Central memory CD4-positive, alpha-beta T cell (primary cell): ENCODE measurements around the gene SMYD1.
"Not testable (repeated sequence)": the region's sequence is repeated elsewhere in the genome, so short reads cannot be mapped to it uniquely, and the experiment has no call there.

ENCODE experiments used
- DNase-seq: peaks from one replicate; pipeline ENCODE4 v3.0.0; 2022
- total RNA-seq, 3 experiments: gene quantifications; one replicate each; lab custom pipeline; 2026; lab: John Stamatoyannopoulos, UW

Gene SMYD1
- total RNA-seq, result 0 reads per million in 3 experiments

GRCh38 chr2:88067598-88067997, at the start of gene SMYD1:
SMYD1 (plus strand) TSS chr2:88067825; CDS start chr2:88067865, 40 bp downstream.
- no peak for DNase-seq

GRCh38 chr2:88018077-88018805, 49.4 kb upstream of the SMYD1 start:
- not testable (repeated sequence) for DNase-seq

- no peak for DNase-seq
Measured at GRCh38 chr2:88018909-88019308, 48.7 kb upstream of the SMYD1 start.

- DNase-seq, result no peak
Measured at GRCh38 chr2:88019985-88020384, 47.6 kb upstream of the SMYD1 start.

- DNase-seq, result no peak
Measured at GRCh38 chr2:88022669-88022921, 45.0 kb upstream of the SMYD1 start.

GRCh38 chr2:88024509-88024908, 43.1 kb upstream of the SMYD1 start:
- no peak for DNase-seq

- no peak for DNase-seq
Measured at GRCh38 chr2:88027697-88028389, 39.8 kb upstream of the SMYD1 start.

- DNase-seq, result no peak
Measured at GRCh38 chr2:88028931-88029330, 38.7 kb upstream of the SMYD1 start.

GRCh38 chr2:88032070-88032702, 35.4 kb upstream of the SMYD1 start:
- DNase-seq, result no peak

- no peak for DNase-seq
Measured at GRCh38 chr2:88036182-88036581, 31.4 kb upstream of the SMYD1 start.

- no peak for DNase-seq
Measured at GRCh38 chr2:88036606-88037005, 31.0 kb upstream of the SMYD1 start.

- no peak for DNase-seq
Measured at GRCh38 chr2:88038263-88039105, 29.1 kb upstream of the SMYD1 start.

- no peak for DNase-seq
Measured at GRCh38 chr2:88042476-88042875, 25.1 kb upstream of the SMYD1 start.

- not testable (repeated sequence) for DNase-seq
Measured at GRCh38 chr2:88045561-88045960, 22.1 kb upstream of the SMYD1 start.

- DNase-seq, result no peak
Measured at GRCh38 chr2:88048541-88048940, 19.1 kb upstream of the SMYD1 start.

- DNase-seq, result no peak
Measured at GRCh38 chr2:88049622-88050021, 18.0 kb upstream of the SMYD1 start.

GRCh38 chr2:88051792-88052191, 15.8 kb upstream of the SMYD1 start:
- DNase-seq, result no peak

- no peak for DNase-seq
Measured at GRCh38 chr2:88053296-88053695, 14.3 kb upstream of the SMYD1 start.

GRCh38 chr2:88053934-88054781, 13.5 kb upstream of the SMYD1 start:
- no peak for DNase-seq

- peak; percentile 9 for DNase-seq
Measured at GRCh38 chr2:88054782-88055370, 12.7 kb upstream of the SMYD1 start.

GRCh38 chr2:88055371-88056128, 12.1 kb upstream of the SMYD1 start, which contains the start of gene KRCC1:
KRCC1 (minus strand) TSS chr2:88055783; CDS start chr2:88028563, 27,220 bp downstream.
- peak; percentile 96 for DNase-seq
